GM12875 (cell line): ENCODE data around the gene RTRAF.

Source experiments
- H3K4me3 ChIP-seq: one replicate; pipeline ENCODE4 v1.5.1; 2011; ENCODE audit warnings: low read depth, low read length, control low read depth
- TF ChIP-seq, protein P1 (sequence below): IDR thresholded peaks from 2 replicates; pipeline ENCODE4 v1.5.1; 2011; ENCODE audit warnings: low read depth, mild to moderate bottlenecking, control low read depth, inconsistent platforms, low read length, moderate library complexity, borderline replicate concordance; ENCODE audit not compliant: insufficient read depth

The RTRAF gene

DNA sequence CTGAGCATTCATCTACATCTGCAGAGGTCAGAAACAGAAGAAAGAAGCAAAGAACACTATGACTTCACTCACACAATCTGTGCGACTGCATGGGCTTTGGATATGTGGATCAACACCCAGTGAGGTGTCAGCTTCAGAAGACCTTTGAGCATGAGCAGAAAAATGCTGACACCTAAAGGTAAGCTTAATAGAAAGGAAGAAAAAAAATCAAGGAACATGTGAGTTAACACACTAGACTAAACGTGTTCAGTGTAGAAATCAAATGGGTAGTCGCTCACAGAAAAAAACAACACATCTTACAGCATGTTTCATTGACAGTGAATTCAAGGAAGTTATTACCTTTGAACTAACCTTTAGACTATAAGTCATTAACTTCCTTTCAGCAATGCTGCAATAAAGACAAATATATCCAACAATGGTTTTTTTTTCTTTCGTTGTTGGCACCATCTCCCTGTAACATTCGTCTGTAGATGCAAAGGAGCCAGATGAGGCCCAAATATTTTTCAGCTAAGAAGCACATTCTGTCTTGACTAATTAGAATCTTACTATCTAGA, 30.9 kb downstream of the RTRAF start:
- TF ChIP-seq, protein P1, sequence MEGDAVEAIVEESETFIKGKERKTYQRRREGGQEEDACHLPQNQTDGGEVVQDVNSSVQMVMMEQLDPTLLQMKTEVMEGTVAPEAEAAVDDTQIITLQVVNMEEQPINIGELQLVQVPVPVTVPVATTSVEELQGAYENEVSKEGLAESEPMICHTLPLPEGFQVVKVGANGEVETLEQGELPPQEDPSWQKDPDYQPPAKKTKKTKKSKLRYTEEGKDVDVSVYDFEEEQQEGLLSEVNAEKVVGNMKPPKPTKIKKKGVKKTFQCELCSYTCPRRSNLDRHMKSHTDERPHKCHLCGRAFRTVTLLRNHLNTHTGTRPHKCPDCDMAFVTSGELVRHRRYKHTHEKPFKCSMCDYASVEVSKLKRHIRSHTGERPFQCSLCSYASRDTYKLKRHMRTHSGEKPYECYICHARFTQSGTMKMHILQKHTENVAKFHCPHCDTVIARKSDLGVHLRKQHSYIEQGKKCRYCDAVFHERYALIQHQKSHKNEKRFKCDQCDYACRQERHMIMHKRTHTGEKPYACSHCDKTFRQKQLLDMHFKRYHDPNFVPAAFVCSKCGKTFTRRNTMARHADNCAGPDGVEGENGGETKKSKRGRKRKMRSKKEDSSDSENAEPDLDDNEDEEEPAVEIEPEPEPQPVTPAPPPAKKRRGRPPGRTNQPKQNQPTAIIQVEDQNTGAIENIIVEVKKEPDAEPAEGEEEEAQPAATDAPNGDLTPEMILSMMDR, result no peak
- no peak overlapping the region for H3K4me3 ChIP-seq

DNA sequence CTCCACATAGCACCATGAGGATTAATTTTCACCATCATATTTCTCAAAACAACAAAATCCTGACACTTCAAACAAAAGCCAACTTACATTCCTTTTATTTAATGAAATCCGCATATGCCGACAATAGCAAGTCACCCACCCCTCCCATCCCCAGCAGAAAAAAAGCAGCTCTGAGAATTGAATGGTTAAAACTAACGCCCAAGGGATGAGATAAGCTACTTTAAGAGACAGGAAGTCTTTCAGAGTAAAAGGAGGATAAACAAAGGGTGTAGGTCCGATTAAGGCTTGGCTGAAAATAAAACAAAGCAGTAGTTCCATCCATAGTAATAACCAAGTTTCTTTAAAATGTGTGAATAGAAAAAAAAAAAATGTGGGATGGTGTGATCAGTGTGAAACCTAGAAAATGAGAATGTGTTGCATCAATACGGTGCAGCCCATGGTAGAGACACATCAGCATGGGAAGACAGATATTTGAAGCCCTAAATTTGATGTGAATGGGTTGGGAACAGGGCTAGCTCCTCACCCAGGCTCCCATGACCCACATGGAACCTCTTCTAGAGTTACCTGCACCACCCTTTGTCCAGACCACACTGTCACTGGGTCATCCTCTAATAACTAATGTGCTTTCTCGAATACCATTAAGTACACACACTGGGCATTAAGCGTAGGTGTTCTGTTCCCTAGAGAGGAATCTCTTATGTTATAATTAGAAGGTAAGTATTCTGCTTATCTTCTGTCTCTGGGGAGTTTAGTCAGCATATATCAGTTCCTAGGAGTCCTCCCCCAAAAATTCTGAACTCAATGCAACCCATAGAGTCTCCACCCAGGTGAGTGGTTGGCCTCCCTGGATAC, 31.7 kb downstream of the RTRAF start:
- TF ChIP-seq, protein P1, result no peak
- H3K4me3 ChIP-seq, result no peak overlapping the region

DNA sequence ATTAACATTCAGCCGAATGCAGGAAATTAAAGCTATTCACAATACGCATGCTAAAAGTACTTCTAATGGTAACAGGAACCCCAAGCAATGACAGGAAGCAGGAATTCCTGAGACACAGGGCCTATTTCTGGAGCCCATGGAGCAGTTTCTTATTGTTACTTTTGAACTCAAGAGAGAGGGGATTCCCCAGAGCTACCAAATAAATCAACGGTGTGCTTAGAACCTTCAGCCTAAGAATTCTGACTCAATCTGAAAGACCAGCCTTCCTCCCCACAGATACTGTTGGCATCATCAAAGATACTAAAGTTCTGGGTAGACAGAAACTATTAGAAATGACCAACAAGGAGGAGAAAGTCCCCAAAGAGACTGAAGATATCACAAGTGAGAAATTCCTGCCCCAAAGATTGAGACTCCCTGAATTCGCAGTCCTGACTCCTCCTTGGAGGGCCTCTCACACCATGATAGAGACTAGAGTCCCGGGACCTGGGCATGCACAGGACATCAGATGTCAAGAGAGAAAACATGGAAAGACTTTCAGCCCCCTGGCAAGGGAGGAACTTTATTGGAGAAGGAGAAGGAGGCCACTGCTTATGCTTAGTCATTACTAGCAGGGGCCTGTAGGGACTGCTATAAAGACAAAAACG, 32.7 kb downstream of the RTRAF start:
- no peak overlapping the region for H3K4me3 ChIP-seq
- TF ChIP-seq, protein P1, result no peak

DNA sequence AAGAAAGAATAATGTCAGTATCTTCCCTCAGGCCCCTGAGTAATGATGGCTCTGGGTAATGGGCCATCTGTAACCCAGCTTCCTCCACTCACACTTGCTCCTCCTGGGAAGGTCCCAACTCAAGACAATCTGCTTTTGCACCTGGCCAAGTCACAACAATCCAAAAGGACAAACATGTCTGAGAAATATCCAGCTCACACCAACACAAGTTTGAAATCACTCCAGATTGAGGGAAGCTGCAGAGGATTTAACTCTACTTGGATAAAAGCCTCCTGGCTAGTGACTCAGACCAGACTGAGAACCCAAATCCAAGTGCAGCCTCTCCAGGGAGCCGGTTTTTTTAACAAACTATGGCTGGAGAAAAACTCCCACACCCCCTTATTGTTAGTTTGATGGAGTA, 34.2 kb downstream of the RTRAF start:
- no peak overlapping the region for H3K4me3 ChIP-seq
- TF ChIP-seq, protein P1, result no peak

DNA sequence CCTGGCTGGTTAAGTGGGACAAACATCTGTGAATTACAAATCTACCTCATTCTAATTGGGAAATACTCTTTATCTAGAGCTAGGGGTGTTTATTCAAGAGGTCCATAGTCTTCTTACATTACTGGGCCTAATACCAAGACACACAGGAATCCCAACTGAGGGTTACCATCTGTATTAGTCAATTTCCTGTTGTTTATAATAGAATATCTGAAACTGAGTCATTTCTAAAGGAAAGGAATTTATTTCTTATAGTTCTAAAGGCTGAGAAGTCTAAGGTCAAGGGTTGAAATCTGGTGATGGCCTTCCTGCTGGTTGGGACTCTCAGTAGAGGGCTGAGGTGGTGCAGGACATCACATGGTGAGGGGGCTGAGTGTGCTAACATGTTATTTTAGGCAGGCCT, 36.0 kb downstream of the RTRAF start:
- TF ChIP-seq, protein P1, result no peak
- no peak overlapping the region for H3K4me3 ChIP-seq

DNA sequence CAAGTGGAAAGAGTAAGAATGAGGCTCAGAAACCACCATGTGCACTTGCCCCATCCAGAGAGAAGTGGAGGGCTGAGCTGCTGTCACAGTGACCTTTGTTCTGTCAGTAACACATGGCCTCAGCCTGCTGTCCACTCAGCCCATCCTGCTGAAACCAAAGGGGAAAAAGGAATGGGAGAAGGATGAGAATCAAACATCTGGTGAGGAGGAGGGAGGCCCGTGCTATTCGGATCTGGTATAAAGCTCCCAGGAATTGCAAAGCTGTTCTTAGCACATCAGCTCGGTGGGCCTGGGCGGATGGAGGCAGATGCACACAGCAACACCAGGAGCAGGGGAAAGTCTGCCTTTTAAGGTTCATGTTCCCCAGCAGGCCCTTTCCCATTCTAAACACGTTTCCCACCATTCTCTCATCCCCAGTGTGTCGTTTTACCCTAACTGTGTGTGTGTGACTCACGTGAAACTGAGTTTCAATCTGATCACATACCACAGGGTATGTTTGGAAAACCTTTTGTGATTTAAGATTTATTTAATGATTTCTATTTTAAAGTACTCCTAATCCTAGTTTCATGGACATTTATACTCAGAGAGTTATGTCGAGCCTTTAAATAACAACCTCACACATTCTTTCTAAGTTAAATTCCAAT, 36.8 kb downstream of the RTRAF start:
- no peak overlapping the region for H3K4me3 ChIP-seq
- TF ChIP-seq, protein P1, result no peak
